HepG2 (cell line): ENCODE results near the gene CDK12. TPM values are rescaled to one million over a fixed set of nuclear protein-coding genes. Genes with fewer than 3 reads are reported as not detected.

ENCODE experiments used
- DBP ChIP-seq: sonication (generic); formaldehyde crosslinking; IDR thresholded peaks from 2 replicates; pipeline ENCODE4 v1.4.0; 2020; ENCODE audit warnings: missing genetic modification reagents; ENCODE audit errors: not compliant biosample characterization
- HNF4G ChIP-seq, 2 experiments: sonication (generic) in 1 of 2; formaldehyde crosslinking in 1 of 2; IDR thresholded peaks; 2 replicates each; pipeline versions ENCODE4 v1.4.0 to v1.6.1; 2011 to 2020; ENCODE audit warnings: borderline replicate concordance in 2 of 2, low read depth in 2 of 2, mild to moderate bottlenecking in 2 of 2, low read length in 1 of 2, missing genetic modification reagents in 1 of 2, moderate library complexity in 1 of 2
- MEIS2 ChIP-seq: sonication (generic); formaldehyde crosslinking; IDR thresholded peaks from 2 replicates; pipeline ENCODE4 v1.9.0; 2021; ENCODE audit warnings: mild to moderate bottlenecking, missing genetic modification reagents
- MNT ChIP-seq: fragments of 450-650 bp; IDR thresholded peaks from 2 replicates; pipeline ENCODE4 v1.6.1; 2016
- MXI1 ChIP-seq: IDR thresholded peaks from 3 replicates; pipeline ENCODE4 v1.6.1; 2012; ENCODE audit warnings: low read depth, low read length, inconsistent platforms, borderline replicate concordance
- NFATC3 ChIP-seq: sonication (generic); formaldehyde crosslinking; IDR thresholded peaks from 2 replicates; pipeline ENCODE4 v1.5.1; 2020; ENCODE audit warnings: mild to moderate bottlenecking, missing genetic modification reagents
- ZBTB8A ChIP-seq: sonication (generic); formaldehyde crosslinking; IDR thresholded peaks from 2 replicates; pipeline ENCODE4 v1.4.0; 2020; ENCODE audit warnings: mild to moderate bottlenecking, low read depth, missing genetic modification reagents, borderline replicate concordance
- ZNF138 ChIP-seq: sonication (generic); formaldehyde crosslinking; IDR thresholded peaks from 2 replicates; pipeline ENCODE4 v1.5.0; 2020; ENCODE audit warnings: mild to moderate bottlenecking, low read depth, missing genetic modification reagents
- ZNF432 ChIP-seq: sonication (generic); formaldehyde crosslinking; IDR thresholded peaks from 2 replicates; pipeline ENCODE4 v1.5.0; 2020; ENCODE audit warnings: missing genetic modification reagents, mild to moderate bottlenecking, borderline replicate concordance
- ZNF543 ChIP-seq: sonication (generic); formaldehyde crosslinking; IDR thresholded peaks from 2 replicates; pipeline ENCODE4 v1.4.0; 2020; ENCODE audit warnings: mild to moderate bottlenecking, missing genetic modification reagents
- ZSCAN29 ChIP-seq: sonication (generic); formaldehyde crosslinking; conservative IDR thresholded peaks from 2 replicates; pipeline ENCODE4 v1.4.0; 2020; ENCODE audit warnings: mild to moderate bottlenecking, missing genetic modification reagents
- polyA plus RNA-seq, 8 experiments: library from polyadenylated mRNA; depleted of rRNA in 3 of 8; stranded (reverse) in 7 of 8; unstranded in 1 of 8; fragments of >200 nt; fragmentation: Illumina TruSeq in 4 of 8; extraction: Trizol in 4 of 8; gene quantifications; 2 replicates each; pipeline versions ENCODE4 v1.2.1 to v1.2.3, GENCODE V29; 2011 to 2016; ENCODE audit warnings: low read depth in 4 of 8, missing spikeins in 1 of 8, mixed read lengths in 1 of 8; ENCODE audit not compliant: insufficient read depth in 1 of 8
- total RNA-seq, 5 experiments: library from RNA; depleted of rRNA; stranded (reverse); fragments of >200 nt; fragmentation: Illumina TruSeq; extraction: Trizol; gene quantifications; 2 replicates each; pipeline ENCODE4 v1.2.3, GENCODE V29; 2016; ENCODE audit warnings: low read depth in 1 of 5
- TF ChIP-seq, protein P1 (sequence below): sonication (generic); formaldehyde crosslinking; IDR thresholded peaks from 2 replicates; pipeline ENCODE4 v1.4.0; 2020; ENCODE audit warnings: missing genetic modification reagents, borderline replicate concordance
- TF ChIP-seq, protein P2 (sequence below): sonication (generic); formaldehyde crosslinking; IDR thresholded peaks from 2 replicates; pipeline ENCODE4 v1.4.0; 2020; ENCODE audit warnings: missing genetic modification reagents, borderline replicate concordance
- TF ChIP-seq, protein P3 (sequence below): sonication (generic); formaldehyde crosslinking; IDR thresholded peaks from 2 replicates; pipeline ENCODE4 v1.8.1; 2023; ENCODE audit warnings: mild to moderate bottlenecking, missing genetic modification reagents

Gene CDK12
- total and polyA plus RNA-seq, 2 of the 13 experiments (the other 11 are each of a cell fraction or from before 2014, with no cell fraction given), result 24.0 to 88.6 TPM

DNA sequence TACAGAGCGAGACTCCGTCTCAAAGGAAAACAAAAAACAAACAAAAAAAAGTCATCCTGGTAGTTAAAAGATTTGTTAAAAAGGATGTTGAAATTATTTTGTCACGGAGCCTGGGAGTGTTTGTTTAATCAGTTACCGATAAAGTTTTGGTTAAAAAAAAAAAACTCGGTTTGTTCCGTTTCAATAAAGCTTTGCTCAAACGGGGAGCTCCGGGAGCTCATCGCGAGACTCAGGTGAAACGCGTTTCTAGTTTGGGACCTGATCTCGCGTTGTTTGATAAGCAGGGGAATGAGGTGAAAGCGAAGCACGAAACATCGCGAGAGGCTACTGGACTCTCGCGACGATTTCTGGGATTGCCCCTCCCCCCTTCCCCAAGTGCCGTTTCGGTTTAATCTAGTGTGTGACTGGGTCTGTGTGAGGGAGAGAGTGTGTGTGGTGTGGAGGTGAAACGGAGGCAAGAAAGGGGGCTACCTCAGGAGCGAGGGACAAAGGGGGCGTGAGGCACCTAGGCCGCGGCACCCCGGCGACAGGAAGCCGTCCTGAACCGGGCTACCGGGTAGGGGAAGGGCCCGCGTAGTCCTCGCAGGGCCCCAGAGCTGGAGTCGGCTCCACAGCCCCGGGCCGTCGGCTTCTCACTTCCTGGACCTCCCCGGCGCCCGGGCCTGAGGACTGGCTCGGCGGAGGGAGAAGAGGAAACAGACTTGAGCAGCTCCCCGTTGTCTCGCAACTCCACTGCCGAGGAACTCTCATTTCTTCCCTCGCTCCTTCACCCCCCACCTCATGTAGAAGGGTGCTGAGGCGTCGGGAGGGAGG is at the start of gene CDK12 (continued):
- TF ChIP-seq, protein P1, sequence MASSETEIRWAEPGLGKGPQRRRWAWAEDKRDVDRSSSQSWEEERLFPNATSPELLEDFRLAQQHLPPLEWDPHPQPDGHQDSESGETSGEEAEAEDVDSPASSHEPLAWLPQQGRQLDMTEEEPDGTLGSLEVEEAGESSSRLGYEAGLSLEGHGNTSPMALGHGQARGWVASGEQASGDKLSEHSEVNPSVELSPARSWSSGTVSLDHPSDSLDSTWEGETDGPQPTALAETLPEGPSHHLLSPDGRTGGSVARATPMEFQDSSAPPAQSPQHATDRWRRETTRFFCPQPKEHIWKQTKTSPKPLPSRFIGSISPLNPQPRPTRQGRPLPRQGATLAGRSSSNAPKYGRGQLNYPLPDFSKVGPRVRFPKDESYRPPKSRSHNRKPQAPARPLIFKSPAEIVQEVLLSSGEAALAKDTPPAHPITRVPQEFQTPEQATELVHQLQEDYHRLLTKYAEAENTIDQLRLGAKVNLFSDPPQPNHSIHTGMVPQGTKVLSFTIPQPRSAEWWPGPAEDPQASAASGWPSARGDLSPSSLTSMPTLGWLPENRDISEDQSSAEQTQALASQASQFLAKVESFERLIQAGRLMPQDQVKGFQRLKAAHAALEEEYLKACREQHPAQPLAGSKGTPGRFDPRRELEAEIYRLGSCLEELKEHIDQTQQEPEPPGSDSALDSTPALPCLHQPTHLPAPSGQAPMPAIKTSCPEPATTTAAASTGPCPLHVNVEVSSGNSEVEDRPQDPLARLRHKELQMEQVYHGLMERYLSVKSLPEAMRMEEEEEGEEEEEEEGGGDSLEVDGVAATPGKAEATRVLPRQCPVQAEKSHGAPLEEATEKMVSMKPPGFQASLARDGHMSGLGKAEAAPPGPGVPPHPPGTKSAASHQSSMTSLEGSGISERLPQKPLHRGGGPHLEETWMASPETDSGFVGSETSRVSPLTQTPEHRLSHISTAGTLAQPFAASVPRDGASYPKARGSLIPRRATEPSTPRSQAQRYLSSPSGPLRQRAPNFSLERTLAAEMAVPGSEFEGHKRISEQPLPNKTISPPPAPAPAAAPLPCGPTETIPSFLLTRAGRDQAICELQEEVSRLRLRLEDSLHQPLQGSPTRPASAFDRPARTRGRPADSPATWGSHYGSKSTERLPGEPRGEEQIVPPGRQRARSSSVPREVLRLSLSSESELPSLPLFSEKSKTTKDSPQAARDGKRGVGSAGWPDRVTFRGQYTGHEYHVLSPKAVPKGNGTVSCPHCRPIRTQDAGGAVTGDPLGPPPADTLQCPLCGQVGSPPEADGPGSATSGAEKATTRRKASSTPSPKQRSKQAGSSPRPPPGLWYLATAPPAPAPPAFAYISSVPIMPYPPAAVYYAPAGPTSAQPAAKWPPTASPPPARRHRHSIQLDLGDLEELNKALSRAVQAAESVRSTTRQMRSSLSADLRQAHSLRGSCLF (CRISPR knock-in tag), result peak; percentile 77; the same call in 1 of the 2 replicates
- no peak; the same call in 1 of the 2 replicates for TF ChIP-seq MEIS2 (CRISPR knock-in tag)
- TF ChIP-seq ZBTB8A (CRISPR knock-in tag), result no peak
- peak; percentile 66; the same call in 1 of the 2 replicates for TF ChIP-seq ZNF138 (CRISPR knock-in tag)
- TF ChIP-seq DBP, result peak; percentile 67
- TF ChIP-seq, protein P2, sequence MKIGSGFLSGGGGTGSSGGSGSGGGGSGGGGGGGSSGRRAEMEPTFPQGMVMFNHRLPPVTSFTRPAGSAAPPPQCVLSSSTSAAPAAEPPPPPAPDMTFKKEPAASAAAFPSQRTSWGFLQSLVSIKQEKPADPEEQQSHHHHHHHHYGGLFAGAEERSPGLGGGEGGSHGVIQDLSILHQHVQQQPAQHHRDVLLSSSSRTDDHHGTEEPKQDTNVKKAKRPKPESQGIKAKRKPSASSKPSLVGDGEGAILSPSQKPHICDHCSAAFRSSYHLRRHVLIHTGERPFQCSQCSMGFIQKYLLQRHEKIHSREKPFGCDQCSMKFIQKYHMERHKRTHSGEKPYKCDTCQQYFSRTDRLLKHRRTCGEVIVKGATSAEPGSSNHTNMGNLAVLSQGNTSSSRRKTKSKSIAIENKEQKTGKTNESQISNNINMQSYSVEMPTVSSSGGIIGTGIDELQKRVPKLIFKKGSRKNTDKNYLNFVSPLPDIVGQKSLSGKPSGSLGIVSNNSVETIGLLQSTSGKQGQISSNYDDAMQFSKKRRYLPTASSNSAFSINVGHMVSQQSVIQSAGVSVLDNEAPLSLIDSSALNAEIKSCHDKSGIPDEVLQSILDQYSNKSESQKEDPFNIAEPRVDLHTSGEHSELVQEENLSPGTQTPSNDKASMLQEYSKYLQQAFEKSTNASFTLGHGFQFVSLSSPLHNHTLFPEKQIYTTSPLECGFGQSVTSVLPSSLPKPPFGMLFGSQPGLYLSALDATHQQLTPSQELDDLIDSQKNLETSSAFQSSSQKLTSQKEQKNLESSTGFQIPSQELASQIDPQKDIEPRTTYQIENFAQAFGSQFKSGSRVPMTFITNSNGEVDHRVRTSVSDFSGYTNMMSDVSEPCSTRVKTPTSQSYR (CRISPR knock-in tag), result peak; percentile 100
- TF ChIP-seq, protein P3, sequence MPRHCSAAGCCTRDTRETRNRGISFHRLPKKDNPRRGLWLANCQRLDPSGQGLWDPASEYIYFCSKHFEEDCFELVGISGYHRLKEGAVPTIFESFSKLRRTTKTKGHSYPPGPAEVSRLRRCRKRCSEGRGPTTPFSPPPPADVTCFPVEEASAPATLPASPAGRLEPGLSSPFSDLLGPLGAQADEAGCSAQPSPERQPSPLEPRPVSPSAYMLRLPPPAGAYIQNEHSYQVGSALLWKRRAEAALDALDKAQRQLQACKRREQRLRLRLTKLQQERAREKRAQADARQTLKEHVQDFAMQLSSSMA, result 0 out of 2 replicates have a peak, but pooled peaks have one; percentile 65
- peak; percentile 34; the same call in 1 of the 2 replicates for TF ChIP-seq HNF4G (IDR thresholded peaks at IDR 0.05; ENCODE audit: borderline replicate concordance, low read depth, low read length)
- TF ChIP-seq HNF4G (CRISPR knock-in tag; IDR thresholded peaks at IDR 0.05; ENCODE audit: borderline replicate concordance, low read depth), result peak; percentile 71; the same call in 1 of the 2 replicates
- TF ChIP-seq ZNF543, result peak; percentile 74; the same call in 1 of the 2 replicates
- TF ChIP-seq MNT, result peak; percentile 37; the same call in 1 of the 2 replicates
- peak; percentile 50; the same call in 1 of the 2 replicates for TF ChIP-seq ZSCAN29 (CRISPR knock-in tag)
- TF ChIP-seq ZNF432, result no peak
- TF ChIP-seq NFATC3 (CRISPR knock-in tag), result 0 out of 2 replicates have a peak, but pooled peaks have one; percentile 31
- peak; percentile 99 for TF ChIP-seq MXI1
